HCT116 (cell line): ENCODE results near the gene CD247. TPM values are rescaled to one million over a fixed set of nuclear protein-coding genes. Genes with fewer than 3 reads are reported as not detected.

Experiments
- ATAC-seq: fragments of 200-7000 bp; cut with Tn5 transposase; 2 replicates; pipeline ENCODE4 v1.9.1; 2020; ENCODE audit warnings: mild to moderate bottlenecking, moderate library complexity
- BruUV-seq: library from RNA; stranded (reverse); fragments of 400-500 nt; replicated peaks from 2 replicates; lab custom pipeline; 2021; lab: Mats Ljungman, UMichigan
- CTCF ChIA-PET: fragments of 300-600 bp; sonication (Branson Sonifier 250); formaldehyde crosslinking; loops from one replicate; lab custom pipeline; 2021; ENCODE audit warnings: antibody characterized with exemption; lab: Charles Lee
- POLR2A ChIA-PET: fragments of 300-600, 350-600 bp; sonication (Branson Sonifier 250); formaldehyde crosslinking; loops from one replicate; lab custom pipeline; 2021; ENCODE audit warnings: antibody characterized with exemption; lab: Charles Lee
- RAD21 ChIA-PET, 2 experiments: fragments of 300-600 bp; sonication (Branson Sonifier 250); formaldehyde crosslinking; loops; one replicate each; lab custom pipeline; 2023; ENCODE audit warnings: low total read pairs in 2 of 2; ENCODE audit not compliant: uncharacterized antibody in 2 of 2, unreplicated experiment in 2 of 2, low non-redundant PET in 1 of 2; lab: Charles Lee
- DNase-seq: peaks from one replicate; pipeline ENCODE4 v3.0.0-alpha.2; 2010; ENCODE audit warnings: low read depth, low spot score
- H2AFZ ChIP-seq: fragments of 200-600 bp; shearing (Covaris generic), sonication (generic); 2 replicates; pipeline ENCODE4 v1.6.1; 2017; ENCODE audit warnings: low read depth, mixed run types, mixed read lengths, antibody characterized with exemption, low read length; ENCODE audit not compliant: poor library complexity, severe bottlenecking
- H3K27ac ChIP-seq: 2 replicates; pipeline ENCODE4 v1.5.1; 2012; ENCODE audit warnings: low read depth, low read length
- H3K27me3 ChIP-seq: fragments of 200-600 bp; sonication (generic); 2 replicates; pipeline ENCODE4 v1.6.1; 2016; ENCODE audit warnings: mixed run types, low read length, mixed read lengths; ENCODE audit not compliant: insufficient read depth
- H3K36me3 ChIP-seq, 2 experiments: fragments of 200-500 bp in 1 of 2; fragments of 200-600 bp in 1 of 2; sonication (Bioruptor generic) in 1 of 2; sonication (generic) in 1 of 2; 2 replicates each; pipeline versions ENCODE4 v1.5.1 to v1.6.1; 2014 to 2016; ENCODE audit warnings: low read length in 2 of 2, inconsistent platforms in 1 of 2, mixed read lengths in 1 of 2, mixed run types in 1 of 2; ENCODE audit not compliant: insufficient read depth in 2 of 2, control insufficient read depth in 1 of 2
- H3K4me1 ChIP-seq, 2 experiments: fragments of 200-600 bp in 1 of 2; sonication (generic) in 1 of 2; 2 replicates each; pipeline versions ENCODE4 v1.5.1 to v1.6.1; 2012 to 2017; ENCODE audit warnings: low read length in 2 of 2, inconsistent platforms in 1 of 2, mild to moderate bottlenecking in 1 of 2, mixed read lengths in 1 of 2, mixed run types in 1 of 2, moderate library complexity in 1 of 2; ENCODE audit not compliant: insufficient read depth in 2 of 2, control insufficient read depth in 1 of 2
- H3K4me2 ChIP-seq: fragments of 200-600 bp; sonication (generic); 2 replicates; pipeline ENCODE4 v1.6.1; 2017; ENCODE audit warnings: mixed run types, low read length, mixed read lengths
- H3K4me3 ChIP-seq, 2 experiments: fragments of 200-600 bp in 1 of 2; sonication (generic) in 1 of 2; replicated peaks in 1 of 2; 2 replicates each; pipeline ENCODE4 v1.5.1; 2011 to 2016; ENCODE audit warnings: low read length in 2 of 2, control low read depth in 1 of 2, low read depth in 1 of 2, mild to moderate bottlenecking in 1 of 2, mixed read lengths in 1 of 2, mixed run types in 1 of 2
- H3K79me2 ChIP-seq: fragments of 200-600 bp; sonication (generic); 2 replicates; pipeline ENCODE4 v1.6.1; 2017; ENCODE audit warnings: mild to moderate bottlenecking, mixed run types, low read length, moderate library complexity, mixed read lengths; ENCODE audit not compliant: insufficient read depth
- H3K9ac ChIP-seq: fragments of 200-600 bp; sonication (generic); 2 replicates; pipeline ENCODE4 v1.6.1; 2016; ENCODE audit warnings: low read length, mixed read lengths
- H3K9me2 ChIP-seq: fragments of 200-600 bp; sonication (generic), shearing (Covaris generic); 2 replicates; pipeline ENCODE4 v1.6.1; 2017; ENCODE audit warnings: mixed run types, mild to moderate bottlenecking, moderate library complexity; ENCODE audit not compliant: insufficient read depth
- H3K9me3 ChIP-seq, 2 experiments: fragments of 200-500 bp in 1 of 2; fragments of 200-600 bp in 1 of 2; sonication (Bioruptor generic) in 1 of 2; sonication (generic) in 1 of 2; 2 replicates each; pipeline ENCODE4 v1.6.1; 2014 to 2017; ENCODE audit warnings: low read length in 2 of 2, mixed read lengths in 2 of 2, inconsistent platforms in 1 of 2, low read depth in 1 of 2, mild to moderate bottlenecking in 1 of 2, mixed run types in 1 of 2, moderate library complexity in 1 of 2; ENCODE audit not compliant: control insufficient read depth in 1 of 2, insufficient read depth in 1 of 2
- H4K20me1 ChIP-seq: fragments of 200-600 bp; sonication (generic), shearing (Covaris generic); 2 replicates; pipeline ENCODE4 v1.6.1; 2017; ENCODE audit warnings: mixed run types, mild to moderate bottlenecking, moderate library complexity; ENCODE audit not compliant: insufficient read depth
- CBX3 ChIP-seq: IDR thresholded peaks from 2 replicates; pipeline ENCODE4 v1.6.1; 2012; ENCODE audit warnings: low read depth
- EGR1 ChIP-seq: IDR thresholded peaks from 2 replicates; pipeline ENCODE4 v1.6.1; 2012; ENCODE audit warnings: low read depth
- ELF1 ChIP-seq: IDR thresholded peaks from 2 replicates; pipeline ENCODE4 v1.6.1; 2012; ENCODE audit warnings: low read depth, borderline replicate concordance
- EZH2 ChIP-seq: fragments of 200-600 bp; sonication (generic); IDR thresholded peaks from 2 replicates; pipeline ENCODE4 v1.6.1; 2017; ENCODE audit warnings: antibody characterized with exemption, mixed run types
- EZH2phosphoT487 ChIP-seq: fragments of 200-600 bp; IDR thresholded peaks from 2 replicates; pipeline ENCODE4 v1.6.1; 2018; ENCODE audit warnings: antibody characterized with exemption, borderline replicate concordance
- FOSL1 ChIP-seq: IDR thresholded peaks from 2 replicates; pipeline ENCODE4 v1.6.1; 2012; ENCODE audit warnings: low read depth
- JUND ChIP-seq: IDR thresholded peaks from 2 replicates; pipeline ENCODE4 v1.6.1; 2012
- MAX ChIP-seq: IDR thresholded peaks from 2 replicates; pipeline ENCODE4 v1.6.1; 2012
- POLR2AphosphoS5 ChIP-seq: IDR thresholded peaks from 2 replicates; pipeline ENCODE4 v1.6.1; 2011; ENCODE audit warnings: mild to moderate bottlenecking, low read depth, low read length, moderate library complexity
- RAD21 ChIP-seq: IDR thresholded peaks from 2 replicates; pipeline ENCODE4 v1.6.1; 2012; ENCODE audit warnings: low read depth, mild to moderate bottlenecking
- REST ChIP-seq: IDR thresholded peaks from 2 replicates; pipeline ENCODE4 v1.6.1; 2012; ENCODE audit warnings: low read depth
- SIN3A ChIP-seq: IDR thresholded peaks from 2 replicates; pipeline ENCODE4 v1.6.1; 2012; ENCODE audit warnings: low read depth
- SP1 ChIP-seq: IDR thresholded peaks from 2 replicates; pipeline ENCODE4 v1.6.1; 2012; ENCODE audit warnings: low read depth
- ZBTB33 ChIP-seq: IDR thresholded peaks from 2 replicates; pipeline ENCODE4 v1.6.1; 2011; ENCODE audit warnings: mild to moderate bottlenecking, low read length, moderate library complexity; ENCODE audit not compliant: insufficient replicate concordance; ENCODE audit errors: extremely low read depth
- ZFX ChIP-seq: fragments of 450-650 bp; IDR thresholded peaks from 2 replicates; pipeline ENCODE4 v1.6.1; 2017
- ZNF274 ChIP-seq: fragments of 200-500 bp; sonication (Bioruptor generic); IDR thresholded peaks from 2 replicates; pipeline ENCODE4 v1.6.1; 2014; ENCODE audit warnings: mild to moderate bottlenecking, low read depth, low read length, inconsistent platforms
- intact Hi-C: fragments of 100-400 bp; cut with micrococcal nuclease; formaldehyde crosslinking; loops from 2 replicates; pipeline ENCODE4 v1.10.0; 2022
- total RNA-seq: library from RNA; stranded (reverse); gene quantifications from one replicate; pipeline ENCODE4 v1.2.1, GENCODE V29; 2021; ENCODE audit not compliant: unreplicated experiment

Gene CD247
- total RNA-seq, 1 experiment from 2014 or later: 0.57 TPM

- ATAC-seq: no peak
- intact Hi-C loops: no loop called here
These were observed 34.5 kb downstream of the CD247 start for GRCh38 chr1:167483790-167484189.

More at GRCh38 chr1:167483790-167484189, 34.5 kb downstream of the CD247 start:
- RAD21 ChIA-PET: no interaction called here
- H3K9me2 ChIP-seq: no peaks in the 10 kb centered on the region
- H2AFZ ChIP-seq: no peak overlapping the region
- H3K27ac ChIP-seq: no peak overlapping the region
- no peak overlapping the region for H3K4me2 ChIP-seq
- no peaks in the 10 kb centered on the region for H3K9me3 ChIP-seq
- CTCF ChIA-PET: no interaction called here
- H3K79me2 ChIP-seq: no peaks in the 10 kb centered on the region
- H3K4me3 ChIP-seq: no peak overlapping the region
- H3K27me3 ChIP-seq: no peaks in the 10 kb centered on the region
- BruUV-seq: no TSS peak
- no peak for TF ChIP-seq MAX
- no peak for TF ChIP-seq EZH2
- no peak for TF ChIP-seq POLR2AphosphoS5
- TF ChIP-seq ELF1: no peak
- TF ChIP-seq ZFX: no peak
- no peak for TF ChIP-seq RAD21
- no peak for TF ChIP-seq EGR1
- no peak for TF ChIP-seq SP1
- TF ChIP-seq JUND: no peak
- no peak for TF ChIP-seq SIN3A
- no peak for TF ChIP-seq REST
- TF ChIP-seq ZBTB33: no peak
- no peak for TF ChIP-seq FOSL1
- TF ChIP-seq EZH2phosphoT487: no peak
- TF ChIP-seq CBX3: no peak
- TF ChIP-seq ZNF274: no peak
- no peak for DNase-seq
- H3K9ac ChIP-seq: no peak overlapping the region
- no peaks in the 10 kb centered on the region for H4K20me1 ChIP-seq
- H3K36me3 ChIP-seq: no peaks in the 10 kb centered on the region
- H3K4me1 ChIP-seq: no peaks in the 10 kb centered on the region
- POLR2A ChIA-PET: no interaction called here
